HEK293 (cell line): Measurements from ENCODE around the gene TPSG1.

Source experiments
- FEZF1 ChIP-seq: fragments of 450-650 bp; formaldehyde crosslinking; IDR thresholded peaks from 2 replicates; pipeline ENCODE4 v1.5.1; 2016; ENCODE audit warnings: missing biosample characterization, missing genetic modification characterization
- MEIS1 ChIP-seq: sonication (generic); formaldehyde crosslinking; IDR thresholded peaks from 2 replicates; pipeline ENCODE4 v1.8.1; 2022; ENCODE audit warnings: missing genetic modification reagents, mild to moderate bottlenecking, borderline replicate concordance
- SALL2 ChIP-seq: fragments of 450-650 bp; formaldehyde crosslinking; IDR thresholded peaks from 2 replicates; pipeline ENCODE4 v1.5.0; 2017; ENCODE audit warnings: missing biosample characterization, mild to moderate bottlenecking, missing genetic modification characterization, borderline replicate concordance
- ZEB2 ChIP-seq: fragments of 450-650 bp; formaldehyde crosslinking; IDR thresholded peaks from 2 replicates; pipeline ENCODE4 v1.5.1; 2016; ENCODE audit warnings: missing biosample characterization, missing genetic modification characterization
- ZFHX2 ChIP-seq: fragments of 450-650 bp; formaldehyde crosslinking; conservative IDR thresholded peaks from 2 replicates; pipeline ENCODE4 v1.5.1; 2016; ENCODE audit warnings: missing biosample characterization, missing genetic modification characterization
- ZNF248 ChIP-seq: fragments of 450-650 bp; formaldehyde crosslinking; IDR thresholded peaks from 2 replicates; pipeline ENCODE4 v1.5.1; 2017; ENCODE audit warnings: missing biosample characterization, missing genetic modification characterization
- ZNF311 ChIP-seq: fragments of 450-650 bp; formaldehyde crosslinking; IDR thresholded peaks from 2 replicates; pipeline ENCODE4 v1.5.1; 2017; ENCODE audit warnings: missing biosample characterization, missing genetic modification characterization, borderline replicate concordance
- ZNF571 ChIP-seq: fragments of 450-650 bp; formaldehyde crosslinking; IDR thresholded peaks from 2 replicates; pipeline ENCODE4 v1.5.0; 2017; ENCODE audit warnings: missing biosample characterization, missing genetic modification characterization
- ZNF768 ChIP-seq: fragments of 450-650 bp; formaldehyde crosslinking; IDR thresholded peaks from 2 replicates; pipeline ENCODE4 v1.5.1; 2018; ENCODE audit warnings: missing biosample characterization, mild to moderate bottlenecking, missing genetic modification characterization
- TF ChIP-seq, protein P1 (sequence below): fragments of 450-650 bp; formaldehyde crosslinking; IDR thresholded peaks from 2 replicates; pipeline ENCODE4 v1.5.1; 2016; ENCODE audit warnings: missing biosample characterization, missing genetic modification characterization
- TF ChIP-seq, protein P2 (sequence below): fragments of 450-650 bp; formaldehyde crosslinking; IDR thresholded peaks from 2 replicates; pipeline ENCODE4 v1.5.1; 2016; ENCODE audit warnings: missing biosample characterization, missing genetic modification characterization

DNA sequence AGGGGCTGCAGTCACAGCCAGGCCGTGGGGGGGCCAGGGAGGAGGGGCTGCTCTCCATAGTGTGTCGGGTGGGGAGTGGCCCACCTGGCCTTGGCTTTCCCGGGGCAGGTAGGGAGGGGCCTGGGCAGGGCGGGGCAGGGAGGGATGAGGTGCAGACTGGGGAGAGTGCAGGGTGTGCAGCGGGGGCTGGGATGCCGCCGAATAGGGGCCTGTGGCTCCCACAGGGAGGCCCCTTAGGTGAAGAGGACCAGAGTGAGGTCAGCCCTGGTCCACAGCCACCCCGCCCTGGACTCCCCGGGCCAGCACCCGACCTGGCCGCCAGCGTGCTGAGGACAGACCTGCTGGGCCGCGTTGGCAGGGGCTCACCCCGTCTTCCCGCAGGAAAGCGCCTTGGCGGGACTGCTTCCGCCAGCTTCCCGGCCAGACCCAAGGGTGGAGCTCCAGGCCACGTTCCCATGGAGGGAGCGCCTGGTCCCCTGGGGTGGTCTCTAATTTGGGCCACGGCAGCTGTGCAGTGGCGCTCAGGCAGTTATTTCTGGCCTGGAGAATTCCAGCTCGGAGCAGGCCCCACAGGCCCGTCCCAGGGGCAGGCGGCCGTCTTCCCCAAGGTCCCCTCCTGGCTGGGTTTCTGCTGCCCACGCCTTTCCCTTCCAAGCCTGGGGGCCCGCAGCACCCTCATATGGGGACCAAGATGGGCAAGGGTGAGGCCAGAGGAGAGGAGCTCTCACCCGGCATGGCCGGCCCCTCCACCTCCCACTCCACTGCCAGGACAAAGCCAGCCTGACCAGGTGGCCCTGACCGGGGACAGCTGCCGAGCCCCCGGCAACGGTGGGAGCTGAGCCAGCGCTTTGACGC, 44.3 kb downstream of the TPSG1 start:
- TF ChIP-seq, protein P1, sequence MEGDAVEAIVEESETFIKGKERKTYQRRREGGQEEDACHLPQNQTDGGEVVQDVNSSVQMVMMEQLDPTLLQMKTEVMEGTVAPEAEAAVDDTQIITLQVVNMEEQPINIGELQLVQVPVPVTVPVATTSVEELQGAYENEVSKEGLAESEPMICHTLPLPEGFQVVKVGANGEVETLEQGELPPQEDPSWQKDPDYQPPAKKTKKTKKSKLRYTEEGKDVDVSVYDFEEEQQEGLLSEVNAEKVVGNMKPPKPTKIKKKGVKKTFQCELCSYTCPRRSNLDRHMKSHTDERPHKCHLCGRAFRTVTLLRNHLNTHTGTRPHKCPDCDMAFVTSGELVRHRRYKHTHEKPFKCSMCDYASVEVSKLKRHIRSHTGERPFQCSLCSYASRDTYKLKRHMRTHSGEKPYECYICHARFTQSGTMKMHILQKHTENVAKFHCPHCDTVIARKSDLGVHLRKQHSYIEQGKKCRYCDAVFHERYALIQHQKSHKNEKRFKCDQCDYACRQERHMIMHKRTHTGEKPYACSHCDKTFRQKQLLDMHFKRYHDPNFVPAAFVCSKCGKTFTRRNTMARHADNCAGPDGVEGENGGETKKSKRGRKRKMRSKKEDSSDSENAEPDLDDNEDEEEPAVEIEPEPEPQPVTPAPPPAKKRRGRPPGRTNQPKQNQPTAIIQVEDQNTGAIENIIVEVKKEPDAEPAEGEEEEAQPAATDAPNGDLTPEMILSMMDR: no peak
- TF ChIP-seq ZNF571 (tag by site-specific recombination): no peak
- TF ChIP-seq, protein P2, sequence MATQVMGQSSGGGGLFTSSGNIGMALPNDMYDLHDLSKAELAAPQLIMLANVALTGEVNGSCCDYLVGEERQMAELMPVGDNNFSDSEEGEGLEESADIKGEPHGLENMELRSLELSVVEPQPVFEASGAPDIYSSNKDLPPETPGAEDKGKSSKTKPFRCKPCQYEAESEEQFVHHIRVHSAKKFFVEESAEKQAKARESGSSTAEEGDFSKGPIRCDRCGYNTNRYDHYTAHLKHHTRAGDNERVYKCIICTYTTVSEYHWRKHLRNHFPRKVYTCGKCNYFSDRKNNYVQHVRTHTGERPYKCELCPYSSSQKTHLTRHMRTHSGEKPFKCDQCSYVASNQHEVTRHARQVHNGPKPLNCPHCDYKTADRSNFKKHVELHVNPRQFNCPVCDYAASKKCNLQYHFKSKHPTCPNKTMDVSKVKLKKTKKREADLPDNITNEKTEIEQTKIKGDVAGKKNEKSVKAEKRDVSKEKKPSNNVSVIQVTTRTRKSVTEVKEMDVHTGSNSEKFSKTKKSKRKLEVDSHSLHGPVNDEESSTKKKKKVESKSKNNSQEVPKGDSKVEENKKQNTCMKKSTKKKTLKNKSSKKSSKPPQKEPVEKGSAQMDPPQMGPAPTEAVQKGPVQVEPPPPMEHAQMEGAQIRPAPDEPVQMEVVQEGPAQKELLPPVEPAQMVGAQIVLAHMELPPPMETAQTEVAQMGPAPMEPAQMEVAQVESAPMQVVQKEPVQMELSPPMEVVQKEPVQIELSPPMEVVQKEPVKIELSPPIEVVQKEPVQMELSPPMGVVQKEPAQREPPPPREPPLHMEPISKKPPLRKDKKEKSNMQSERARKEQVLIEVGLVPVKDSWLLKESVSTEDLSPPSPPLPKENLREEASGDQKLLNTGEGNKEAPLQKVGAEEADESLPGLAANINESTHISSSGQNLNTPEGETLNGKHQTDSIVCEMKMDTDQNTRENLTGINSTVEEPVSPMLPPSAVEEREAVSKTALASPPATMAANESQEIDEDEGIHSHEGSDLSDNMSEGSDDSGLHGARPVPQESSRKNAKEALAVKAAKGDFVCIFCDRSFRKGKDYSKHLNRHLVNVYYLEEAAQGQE (tag by site-specific recombination): no peak
- TF ChIP-seq SALL2: no peak
- no peak for TF ChIP-seq ZFHX2 (tag by site-specific recombination)
- TF ChIP-seq ZEB2 (tag by site-specific recombination): no peak
- no peak for TF ChIP-seq MEIS1
- no peak for TF ChIP-seq FEZF1 (tag by site-specific recombination)
- TF ChIP-seq ZNF768 (tag by site-specific recombination): no peak
- no peak for TF ChIP-seq ZNF311 (tag by site-specific recombination)
- no peak for TF ChIP-seq ZNF248 (tag by site-specific recombination)
